Esophagus squamous epithelium (tissue), 5 donors: Measurements from ENCODE around the gene PPP1R14C. TPM values are rescaled to one million over a fixed set of nuclear protein-coding genes. Genes with fewer than 3 reads are reported as not detected.

Experiments
- DNase-seq: peaks from one replicate; lab custom pipeline; 2025; lab: John Stamatoyannopoulos, UW
- H3K27ac ChIP-seq, 4 donors: fragments of 200-600 bp; sonication (generic); one replicate each; pipeline ENCODE4 v1.5.1; 2016 to 2019; ENCODE audit warnings: mild to moderate bottlenecking in 1 of 4
- H3K27me3 ChIP-seq, 4 donors: fragments of 200-600 bp; sonication (generic); 1 replicate in 3 of 4; 2 replicates in 1 of 4; pipeline versions ENCODE4 v1.5.1 to v1.6.0; 2017 to 2021; ENCODE audit warnings: antibody characterized with exemption in 1 of 4
- H3K36me3 ChIP-seq, 3 donors: fragments of 200-600 bp; sonication (generic); one replicate each; pipeline ENCODE4 v1.5.1; 2016 to 2019
- H3K4me1 ChIP-seq, 3 donors: fragments of 200-600 bp; sonication (generic); one replicate each; pipeline ENCODE4 v1.5.1; 2017 to 2019
- H3K4me3 ChIP-seq, 4 donors: fragments of 200-600 bp; sonication (generic); 1 replicate in 3 of 4; 2 replicates in 1 of 4; pipeline ENCODE4 v1.5.1; 2016 to 2019; ENCODE audit warnings: mild to moderate bottlenecking in 2 of 4, moderate library complexity in 1 of 4
- H3K9me3 ChIP-seq, 3 donors: fragments of 200-600 bp; sonication (generic); one replicate each; pipeline ENCODE4 v1.5.1; 2016 to 2019
- POLR2A ChIP-seq, 4 donors: fragments of 450-650 bp; IDR thresholded peaks; one replicate each; pipeline ENCODE4 v1.6.1; 2017; ENCODE audit warnings: antibody characterized with exemption in 4 of 4, mild to moderate bottlenecking in 4 of 4, moderate library complexity in 3 of 4
- WGBS, 2 donors: methylation state at CpG; one replicate each; pipeline ENCODE4 v1.1.5; 2018; 5-methylcytosine and 5-hydroxymethylcytosine counted together
- intact Hi-C: fragments of 100-400 bp; cut with DNase I; formaldehyde crosslinking; loops from one replicate; pipeline ENCODE4 v1.15.0; 2022
- total RNA-seq, 4 donors: library from RNA; depleted of rRNA; stranded (reverse); fragments of >200 nt; gene quantifications; one replicate each; pipeline ENCODE4 v1.1.0, GENCODE V29; 2016
- TF ChIP-seq, protein P1 (sequence below), 6 experiments: fragments of 450-650 bp in 4 of 6; fragments of 200-600 bp in 2 of 6; sonication (generic) in 2 of 6; IDR thresholded peaks; one replicate each; pipeline ENCODE4 v1.5.1; 2016 to 2019; ENCODE audit warnings: antibody characterized with exemption in 6 of 6, mild to moderate bottlenecking in 4 of 6, moderate library complexity in 4 of 6
- donor health status: DM: yes; HTN: yes; CAD: no.

PPP1R14C gene
- total RNA-seq, 4 donors from 2014 or later = 9.3 to 27.8 (median 21.3) TPM

DNA sequence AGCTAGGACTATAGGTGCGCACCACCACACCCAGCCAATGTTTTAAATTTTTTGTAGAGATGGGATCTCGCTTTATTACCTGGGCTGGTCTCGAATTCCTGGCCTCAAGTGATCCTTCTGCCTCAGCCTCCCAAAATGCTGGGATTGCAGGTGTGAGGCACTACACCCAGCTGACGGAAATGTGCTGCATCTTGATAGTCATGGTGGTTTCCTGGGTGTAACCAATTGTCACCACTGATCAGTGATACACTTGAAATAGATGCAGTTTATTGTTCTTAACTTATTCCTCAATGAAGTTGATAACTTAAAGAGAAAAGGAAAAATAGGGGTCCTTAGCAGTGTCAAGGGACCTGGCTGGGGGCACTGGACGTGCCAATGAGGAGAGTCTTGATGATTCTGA, 92.4 kb downstream of the PPP1R14C start:
- no peak for TF ChIP-seq POLR2A (IDR thresholded peaks at IDR 0.05)
- TF ChIP-seq, protein P1, sequence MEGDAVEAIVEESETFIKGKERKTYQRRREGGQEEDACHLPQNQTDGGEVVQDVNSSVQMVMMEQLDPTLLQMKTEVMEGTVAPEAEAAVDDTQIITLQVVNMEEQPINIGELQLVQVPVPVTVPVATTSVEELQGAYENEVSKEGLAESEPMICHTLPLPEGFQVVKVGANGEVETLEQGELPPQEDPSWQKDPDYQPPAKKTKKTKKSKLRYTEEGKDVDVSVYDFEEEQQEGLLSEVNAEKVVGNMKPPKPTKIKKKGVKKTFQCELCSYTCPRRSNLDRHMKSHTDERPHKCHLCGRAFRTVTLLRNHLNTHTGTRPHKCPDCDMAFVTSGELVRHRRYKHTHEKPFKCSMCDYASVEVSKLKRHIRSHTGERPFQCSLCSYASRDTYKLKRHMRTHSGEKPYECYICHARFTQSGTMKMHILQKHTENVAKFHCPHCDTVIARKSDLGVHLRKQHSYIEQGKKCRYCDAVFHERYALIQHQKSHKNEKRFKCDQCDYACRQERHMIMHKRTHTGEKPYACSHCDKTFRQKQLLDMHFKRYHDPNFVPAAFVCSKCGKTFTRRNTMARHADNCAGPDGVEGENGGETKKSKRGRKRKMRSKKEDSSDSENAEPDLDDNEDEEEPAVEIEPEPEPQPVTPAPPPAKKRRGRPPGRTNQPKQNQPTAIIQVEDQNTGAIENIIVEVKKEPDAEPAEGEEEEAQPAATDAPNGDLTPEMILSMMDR (IDR thresholded peaks at IDR 0.05) = no peak
- no peak for DNase-seq
- Histone ChIP-seq H3K9me3 (no peaks in the 10 kb centered on the region), H3K4me3 (no peak overlapping the region), H3K27ac (no peak overlapping the region), H3K27me3 (no peaks in the 10 kb centered on the region), H3K36me3 (no peaks in the 10 kb centered on the region), H3K4me1 (peaks cover 0 to 14% (median 9%) of the 10 kb centered on the region in 3 donors)
- intact Hi-C loops = no loop called here
- whole genome bisulfite sequencing, 2 donors = 71 to 95% methylated on average over 5 of the region's 5 CpGs

GRCh38 chr6:150236114-150236513, 93.3 kb downstream of the PPP1R14C start:
- intact Hi-C loops = no loop called here
- Histone ChIP-seq H3K27me3 (no peaks in the 10 kb centered on the region), H3K4me1 (peaks cover 0 to 13% (median 9%) of the 10 kb centered on the region in 3 donors), H3K4me3 (no peak overlapping the region), H3K9me3 (no peaks in the 10 kb centered on the region), H3K27ac (no peak overlapping the region), H3K36me3 (no peaks in the 10 kb centered on the region)
- WGBS, 2 donors = 87 to 89% methylated on average over 8 of the region's 8 CpGs
- no peak for TF ChIP-seq POLR2A (IDR thresholded peaks at IDR 0.05)
- TF ChIP-seq, protein P1 (IDR thresholded peaks at IDR 0.05) = no peak
- no peak for DNase-seq

- intact Hi-C loops = no loop called here
- Histone ChIP-seq H3K27me3 (no peaks in the 10 kb centered on the region), H3K9me3 (no peaks in the 10 kb centered on the region), H3K4me3 (no peak overlapping the region), H3K4me1 (peaks cover 0 to 13% (median 9%) of the 10 kb centered on the region in 3 donors), H3K36me3 (no peaks in the 10 kb centered on the region), H3K27ac (no peak overlapping the region)
- DNase-seq = no peak
- WGBS, 2 donors = 72 to 98% methylated on average over 8 of the region's 9 CpGs
- TF ChIP-seq, protein P1 (IDR thresholded peaks at IDR 0.05) = no peak
- no peak for TF ChIP-seq POLR2A (IDR thresholded peaks at IDR 0.05)
These were observed 93.7 kb downstream of the PPP1R14C start for GRCh38 chr6:150236544-150236943.

DNA sequence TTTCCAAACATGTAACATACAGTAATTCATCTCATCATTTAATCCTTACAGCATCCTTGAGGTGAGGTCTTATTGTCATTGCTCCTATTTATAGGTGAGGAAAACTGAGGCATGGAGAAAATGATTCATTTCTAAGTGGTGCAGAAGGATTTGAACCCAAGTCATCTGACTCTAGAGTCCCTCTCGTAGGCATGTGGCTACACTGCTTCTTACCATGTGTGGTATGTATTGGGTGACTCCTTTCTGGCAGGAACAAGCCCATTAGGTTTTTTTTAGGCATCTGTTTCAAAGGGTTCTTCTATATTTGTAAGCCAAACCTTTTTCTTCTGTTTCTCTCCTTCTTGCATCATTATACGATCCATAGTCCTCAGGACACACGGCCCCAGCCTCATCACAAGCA, 94.8 kb downstream of the PPP1R14C start:
- DNase-seq = no peak
- H3K4me3 ChIP-seq = no peak overlapping the region
- H3K36me3 ChIP-seq = no peaks in the 10 kb centered on the region
- H3K27me3 ChIP-seq = no peaks in the 10 kb centered on the region
- intact Hi-C loops = no loop called here
- WGBS, 2 donors = 80 to 89% methylated on average over 3 of the region's 3 CpGs
- H3K4me1 ChIP-seq = peaks cover 0 to 13% (median 9%) of the 10 kb centered on the region in 3 donors
- no peak overlapping the region for H3K27ac ChIP-seq
- TF ChIP-seq, protein P1 (IDR thresholded peaks at IDR 0.05) = no peak
- TF ChIP-seq POLR2A (IDR thresholded peaks at IDR 0.05) = no peak
- no peaks in the 10 kb centered on the region for H3K9me3 ChIP-seq

- Histone ChIP-seq H3K9me3 (no peaks in the 10 kb centered on the region), H3K27ac (no peak overlapping the region), H3K4me1 (peaks cover 0 to 13% (median 9%) of the 10 kb centered on the region in 3 donors), H3K27me3 (no peaks in the 10 kb centered on the region), H3K4me3 (no peak overlapping the region), H3K36me3 (no peaks in the 10 kb centered on the region)
- TF ChIP-seq POLR2A (IDR thresholded peaks at IDR 0.05) = no peak
- TF ChIP-seq, protein P1 (IDR thresholded peaks at IDR 0.05) = no peak
- 28 to 62% methylated on average over 3 to 4 of the region's 5 CpGs for WGBS, 2 donors
- intact Hi-C loops = no loop called here
- no peak for DNase-seq
These were observed 95.5 kb downstream of the PPP1R14C start for GRCh38 chr6:150238336-150238741.
